Duodenal mucosa (tissue), 2 donors: Measurements from ENCODE around the gene NT5C1A.

Experiments used
- H3K27ac ChIP-seq: one replicate; pipeline ENCODE4 v1.7.0; 2013; ENCODE audit warnings: low read depth, low read length
- H3K27me3 ChIP-seq, 2 donors: one replicate each; pipeline ENCODE4 v1.7.0; 2013; ENCODE audit warnings: low read length in 2 of 2, control low read depth in 1 of 2; ENCODE audit not compliant: insufficient read depth in 2 of 2, control insufficient read depth in 1 of 2
- H3K36me3 ChIP-seq, 2 donors: one replicate each; pipeline ENCODE4 v1.7.0; 2013; ENCODE audit warnings: low read length in 2 of 2, control low read depth in 1 of 2; ENCODE audit not compliant: insufficient read depth in 2 of 2, control insufficient read depth in 1 of 2
- H3K4me1 ChIP-seq, 2 donors: one replicate each; pipeline ENCODE4 v1.7.0; 2013; ENCODE audit warnings: low read length in 2 of 2, control low read depth in 1 of 2; ENCODE audit not compliant: insufficient read depth in 2 of 2, control insufficient read depth in 1 of 2
- H3K4me3 ChIP-seq, 2 donors: one replicate each; pipeline ENCODE4 v1.7.0; 2013; ENCODE audit warnings: low read length in 2 of 2, low read depth in 1 of 2
- H3K9ac ChIP-seq, 2 donors: one replicate each; pipeline ENCODE4 v1.7.0; 2013; ENCODE audit warnings: low read length in 2 of 2, low read depth in 1 of 2
- H3K9me3 ChIP-seq, 2 donors: one replicate each; pipeline ENCODE4 v1.7.0; 2013; ENCODE audit warnings: low read length in 2 of 2, control low read depth in 1 of 2; ENCODE audit not compliant: control insufficient read depth in 1 of 2

The NT5C1A gene

GRCh38 chr1:39668894-39669293 is 3.0 kb downstream of the NT5C1A start:
- peaks cover 25 to 33% of the 10 kb centered on the region in 2 donors for H3K27me3 ChIP-seq

GRCh38 chr1:39668111-39668510 is 3.8 kb downstream of the NT5C1A start:
- Histone ChIP-seq H3K27me3 (peaks cover 25 to 30% of the 10 kb centered on the region in 2 donors), H3K4me1 (peaks cover 0 to 4% of the 10 kb centered on the region in 2 donors)

More at GRCh38 chr1:39668894-39669293, 3.0 kb downstream of the NT5C1A start:
- Histone ChIP-seq H3K9ac (no peak overlapping the region), H3K9me3 (no peaks in the 10 kb centered on the region), H3K4me3 (no peak overlapping the region), H3K36me3 (no peaks in the 10 kb centered on the region), H3K4me1 (peaks cover 0 to 4% of the 10 kb centered on the region in 2 donors), H3K27ac (no peak overlapping the region)

GRCh38 chr1:39666772-39667171 is 5.1 kb downstream of the NT5C1A start:
- Histone ChIP-seq H3K27ac (no peak overlapping the region), H3K27me3 (peaks cover 14 to 25% of the 10 kb centered on the region in 2 donors), H3K9me3 (no peaks in the 10 kb centered on the region), H3K9ac (no peak overlapping the region), H3K36me3 (no peaks in the 10 kb centered on the region), H3K4me1 (peaks cover 0 to 4% of the 10 kb centered on the region in 2 donors), H3K4me3 (no peak overlapping the region)

More at GRCh38 chr1:39668111-39668510, 3.8 kb downstream of the NT5C1A start:
- no peak overlapping the region for H3K4me3 ChIP-seq
- no peaks in the 10 kb centered on the region for H3K9me3 ChIP-seq
- no peak overlapping the region for H3K27ac ChIP-seq
- no peak overlapping the region for H3K9ac ChIP-seq
- H3K36me3 ChIP-seq = no peaks in the 10 kb centered on the region

- no peak overlapping the region for H3K4me3 ChIP-seq
- H3K27ac ChIP-seq = no peak overlapping the region
- no peak overlapping the region for H3K9ac ChIP-seq
- H3K9me3 ChIP-seq = no peaks in the 10 kb centered on the region
- peaks cover 0 to 4% of the 10 kb centered on the region in 2 donors for H3K27me3 ChIP-seq
- no peaks in the 10 kb centered on the region for H3K36me3 ChIP-seq
- H3K4me1 ChIP-seq = no peaks in the 10 kb centered on the region
Measured at GRCh38 chr1:39663559-39663958, 8.3 kb downstream of the NT5C1A start.

GRCh38 chr1:39662861-39663260 is 9.0 kb downstream of the NT5C1A start:
- peaks cover 0 to 5% of the 10 kb centered on the region in 2 donors for H3K27me3 ChIP-seq
- no peak overlapping the region for H3K4me3 ChIP-seq
- no peak overlapping the region for H3K9ac ChIP-seq
- H3K4me1 ChIP-seq = peaks cover 0 to 2% of the 10 kb centered on the region in 2 donors
- no peaks in the 10 kb centered on the region for H3K9me3 ChIP-seq
- no peak overlapping the region for H3K27ac ChIP-seq
- no peaks in the 10 kb centered on the region for H3K36me3 ChIP-seq

- Histone ChIP-seq H3K27ac (no peak overlapping the region), H3K36me3 (no peaks in the 10 kb centered on the region), H3K4me3 (no peak overlapping the region), H3K4me1 (peaks cover 0 to 3% of the 10 kb centered on the region in 2 donors), H3K27me3 (peaks cover 0 to 5% of the 10 kb centered on the region in 2 donors), H3K9me3 (no peaks in the 10 kb centered on the region), H3K9ac (no peak overlapping the region)
Measured at GRCh38 chr1:39659538-39659937, 12.4 kb downstream of the NT5C1A start.

- H3K27ac ChIP-seq = no peak overlapping the region
- H3K27me3 ChIP-seq = peaks cover 0 to 9% of the 10 kb centered on the region in 2 donors
- H3K4me1 ChIP-seq = peaks cover 0 to 3% of the 10 kb centered on the region in 2 donors
- H3K4me3 ChIP-seq = no peak overlapping the region
- H3K9ac ChIP-seq = no peak overlapping the region
- H3K9me3 ChIP-seq = no peaks in the 10 kb centered on the region
- H3K36me3 ChIP-seq = no peaks in the 10 kb centered on the region
Measured at GRCh38 chr1:39659110-39659509, 12.8 kb downstream of the NT5C1A start.

- H3K4me1 ChIP-seq = peaks cover 0 to 3% of the 10 kb centered on the region in 2 donors
- peaks cover 0 to 9% of the 10 kb centered on the region in 2 donors for H3K27me3 ChIP-seq
- H3K27ac ChIP-seq = no peak overlapping the region
- H3K36me3 ChIP-seq = no peaks in the 10 kb centered on the region
- H3K4me3 ChIP-seq = no peak overlapping the region
- H3K9ac ChIP-seq = no peak overlapping the region
- H3K9me3 ChIP-seq = no peaks in the 10 kb centered on the region
Measured at GRCh38 chr1:39657923-39658485, 13.9 kb downstream of the NT5C1A start.

GRCh38 chr1:39657402-39657801 is 14.5 kb downstream of the NT5C1A start:
- Histone ChIP-seq H3K4me3 (no peak overlapping the region), H3K9ac (no peak overlapping the region), H3K27me3 (peaks cover 0 to 9% of the 10 kb centered on the region in 2 donors), H3K9me3 (no peaks in the 10 kb centered on the region), H3K27ac (no peak overlapping the region), H3K4me1 (peaks cover 0 to 3% of the 10 kb centered on the region in 2 donors), H3K36me3 (no peaks in the 10 kb centered on the region)

GRCh38 chr1:39656391-39656790 is 15.5 kb downstream of the NT5C1A start:
- H3K36me3 ChIP-seq = no peaks in the 10 kb centered on the region
- no peak overlapping the region for H3K27ac ChIP-seq
- H3K4me3 ChIP-seq = no peak overlapping the region
- H3K27me3 ChIP-seq = peaks cover 0 to 9% of the 10 kb centered on the region in 2 donors
- no peak overlapping the region for H3K9ac ChIP-seq
- peaks cover 0 to 3% of the 10 kb centered on the region in 2 donors for H3K4me1 ChIP-seq
- H3K9me3 ChIP-seq = no peaks in the 10 kb centered on the region
